HepG2 (cell line): ENCODE data around the gene EYA2.

Experiments used
- GLI4 ChIP-seq: sonication (generic); formaldehyde crosslinking; IDR thresholded peaks from 2 replicates; pipeline ENCODE4 v1.5.1; 2020; ENCODE audit warnings: missing genetic modification reagents, mild to moderate bottlenecking, moderate library complexity, borderline replicate concordance
- KDM5A ChIP-seq: fragments of 200-600 bp; sonication (generic); IDR thresholded peaks from 2 replicates; pipeline ENCODE4 v1.7.0; 2018; ENCODE audit warnings: antibody characterized with exemption, mild to moderate bottlenecking, low read length, borderline replicate concordance
- SUZ12 ChIP-seq: fragments of 150-350 bp; IDR thresholded peaks from 2 replicates; pipeline ENCODE4 v1.6.1; 2014; ENCODE audit warnings: low read depth, low read length
- TAF1 ChIP-seq: sonication (generic); formaldehyde crosslinking; IDR thresholded peaks from 2 replicates; pipeline ENCODE4 v1.4.0; 2020; ENCODE audit warnings: missing genetic modification reagents
- ZNF34 ChIP-seq: sonication (generic); formaldehyde crosslinking; IDR thresholded peaks from 2 replicates; pipeline ENCODE4 v1.4.0; 2020; ENCODE audit warnings: mild to moderate bottlenecking, missing genetic modification reagents, borderline replicate concordance
- TF ChIP-seq, protein P1 (sequence below): conservative IDR thresholded peaks from 2 replicates; pipeline ENCODE4 v1.6.1; 2018; ENCODE audit warnings: missing genetic modification reagents

DNA sequence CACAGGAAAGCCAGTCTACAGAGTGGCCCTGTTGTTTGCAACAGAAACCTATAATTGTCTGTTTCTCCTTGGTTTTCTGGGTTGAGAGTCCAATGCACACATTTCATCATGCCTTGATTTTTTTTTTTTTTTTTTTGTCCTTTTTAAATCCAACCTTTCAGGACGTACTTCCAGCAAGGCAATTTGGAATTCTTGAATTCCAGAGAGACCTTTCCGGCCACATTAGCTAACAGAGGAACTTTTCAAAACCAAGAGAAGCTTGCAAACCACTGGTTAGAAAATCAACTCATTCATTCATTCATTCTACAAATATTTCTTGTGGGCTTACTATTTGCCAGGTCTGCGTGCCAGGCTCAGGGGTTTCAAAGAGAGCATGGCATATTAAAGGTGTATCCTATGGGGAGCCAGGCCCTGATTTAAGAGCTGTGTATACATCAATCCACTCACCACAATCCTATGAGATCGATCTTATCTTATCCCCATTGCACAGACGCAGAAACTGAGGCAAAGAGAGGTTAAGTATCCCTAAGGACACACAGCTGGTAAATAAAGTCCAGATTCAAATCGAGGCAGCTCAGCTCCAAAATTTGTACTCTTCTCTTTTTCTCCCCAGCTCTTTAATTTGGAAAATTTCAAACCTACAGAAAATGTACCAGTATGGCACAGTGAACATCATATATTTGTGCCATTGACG is 43.0 kb downstream of the EYA2 start:
- TF ChIP-seq, protein P1, sequence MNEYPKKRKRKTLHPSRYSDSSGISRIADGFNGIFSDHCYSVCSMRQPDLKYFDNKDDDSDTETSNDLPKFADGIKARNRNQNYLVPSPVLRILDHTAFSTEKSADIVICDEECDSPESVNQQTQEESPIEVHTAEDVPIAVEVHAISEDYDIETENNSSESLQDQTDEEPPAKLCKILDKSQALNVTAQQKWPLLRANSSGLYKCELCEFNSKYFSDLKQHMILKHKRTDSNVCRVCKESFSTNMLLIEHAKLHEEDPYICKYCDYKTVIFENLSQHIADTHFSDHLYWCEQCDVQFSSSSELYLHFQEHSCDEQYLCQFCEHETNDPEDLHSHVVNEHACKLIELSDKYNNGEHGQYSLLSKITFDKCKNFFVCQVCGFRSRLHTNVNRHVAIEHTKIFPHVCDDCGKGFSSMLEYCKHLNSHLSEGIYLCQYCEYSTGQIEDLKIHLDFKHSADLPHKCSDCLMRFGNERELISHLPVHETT (CRISPR knock-in tag): no peak
- TF ChIP-seq SUZ12: no peak
- no peak for TF ChIP-seq GLI4 (CRISPR knock-in tag)
- TF ChIP-seq KDM5A: no peak
- no peak for TF ChIP-seq ZNF34 (CRISPR knock-in tag)
- no peak for TF ChIP-seq TAF1
